Activated CD4-positive, alpha-beta T cell treated with anti-CD3 and anti-CD28 coated beads, Interleukin-2, amount 50 U/mL, for 48 hours (primary cell): Measurements from ENCODE around the gene KRTAP10-7.
"Not testable (repeated sequence)": the region's sequence is repeated elsewhere in the genome, so short reads cannot be mapped to it uniquely, and the experiment has no call there.

Experiments used
- DNase-seq, 2 experiments: peaks; one replicate each; pipeline ENCODE4 v3.0.0-alpha.2; 2020

KRTAP10-7 gene

DNA sequence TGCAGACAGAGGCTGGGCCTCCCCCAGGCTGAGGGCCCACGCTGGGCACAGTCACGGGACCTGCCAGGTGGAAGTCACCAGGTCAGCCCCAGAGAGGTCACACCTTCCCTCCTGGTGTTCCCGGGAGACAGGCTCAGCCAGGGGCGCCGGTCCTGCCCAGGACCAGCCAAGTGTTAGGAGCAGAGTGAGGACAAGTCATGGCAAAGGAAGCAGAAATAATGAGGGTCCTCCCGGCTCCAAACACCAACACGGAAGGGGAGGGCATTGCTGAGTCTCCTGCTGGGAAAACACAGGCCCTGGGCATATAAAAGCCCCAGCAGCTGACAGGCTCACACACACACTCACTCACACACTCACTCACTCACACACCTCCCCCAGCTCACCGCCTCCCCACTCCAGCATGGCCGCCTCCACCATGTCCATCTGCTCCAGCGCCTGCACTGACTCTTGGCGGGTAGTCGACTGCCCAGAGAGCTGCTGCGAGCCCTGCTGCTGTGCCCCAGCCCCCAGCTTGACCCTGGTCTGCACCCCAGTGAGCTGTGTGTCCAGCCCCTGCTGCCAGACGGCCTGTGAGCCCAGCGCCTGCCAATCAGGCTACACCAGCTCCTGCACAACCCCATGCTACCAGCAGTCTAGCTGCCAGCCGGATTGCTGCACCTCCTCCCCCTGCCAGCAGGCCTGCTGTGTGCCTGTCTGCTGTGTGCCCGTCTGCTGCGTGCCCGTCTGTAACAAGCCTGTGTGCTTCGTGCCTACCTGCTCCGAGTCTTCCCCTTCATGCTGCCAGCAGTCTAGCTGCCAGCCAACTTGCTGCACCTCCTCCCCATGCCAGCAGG is 36.8 kb downstream of the KRTAP10-7 start, which contains the start of gene KRTAP10-10:
Gene KRTAP10-10 (plus strand): TSS at position 339 of the 833 bp plus-strand sequence. CDS start 62 bp downstream, at position 401.
- DNase-seq, result no peak

- not testable (repeated sequence) for DNase-seq
Measured at GRCh38 chr21:44637851-44638348, 37.5 kb downstream of the KRTAP10-7 start.

DNA sequence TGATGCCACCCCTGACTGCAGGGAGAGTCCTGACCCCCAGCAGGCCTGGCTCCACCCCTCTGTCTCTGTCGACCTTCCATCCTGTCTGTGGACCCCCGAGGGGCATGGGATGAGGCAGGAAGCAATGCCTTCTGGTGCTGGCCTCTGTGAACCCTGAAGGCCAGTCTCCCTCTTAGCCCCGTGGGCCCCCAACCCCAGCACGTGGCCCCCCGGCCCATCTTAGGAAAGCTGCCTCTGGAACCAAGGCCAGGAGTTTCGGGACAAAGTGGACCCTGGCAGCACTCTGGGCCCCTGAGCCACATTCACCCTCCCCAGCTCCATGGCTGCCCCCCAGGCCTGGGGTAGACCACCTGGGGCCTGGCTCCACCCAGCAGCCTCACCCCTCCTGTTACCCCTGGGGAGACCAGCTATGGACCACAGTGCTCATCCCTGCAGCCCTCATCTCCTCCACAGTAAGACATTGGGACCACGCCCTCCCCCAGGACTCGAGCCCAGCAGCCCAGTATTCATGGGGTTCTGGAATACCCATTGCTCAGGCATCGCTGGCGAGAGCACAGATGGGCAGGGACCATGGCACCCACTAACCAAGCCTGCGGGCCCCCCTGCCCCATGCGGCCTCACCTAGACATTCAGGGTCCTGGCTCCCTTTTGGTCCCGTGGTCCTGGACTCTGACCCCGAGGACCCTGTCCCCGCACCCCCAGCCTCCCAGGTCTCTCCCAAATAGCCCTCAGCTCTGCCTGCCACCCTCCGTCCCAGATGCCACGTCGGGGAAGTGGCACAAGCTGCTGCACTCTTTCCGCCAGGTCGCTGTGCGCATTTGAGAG is 38.3 kb downstream of the KRTAP10-7 start:
- DNase-seq, result not testable (repeated sequence)

- no peak for DNase-seq
Measured at GRCh38 chr21:44639331-44639655, 38.9 kb downstream of the KRTAP10-7 start.

DNA sequence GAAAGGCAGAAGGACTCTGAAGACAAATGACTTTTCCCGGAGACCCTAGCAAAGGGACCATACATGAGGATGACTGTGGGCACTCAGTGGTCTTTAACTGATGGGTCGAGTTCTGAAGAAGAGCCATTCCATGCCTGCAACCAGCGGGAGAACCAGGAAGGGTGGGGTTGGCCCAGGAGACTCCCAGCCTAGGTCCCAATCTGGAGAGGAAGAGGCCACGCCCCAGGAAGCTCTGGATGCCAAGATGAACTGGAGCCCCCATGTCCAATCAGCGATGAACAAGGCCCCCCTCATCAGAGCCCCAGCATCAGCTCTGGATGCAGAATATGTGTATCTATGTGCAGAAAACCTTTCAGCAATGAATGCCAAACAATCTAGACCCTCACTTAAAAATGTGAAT is 40.4 kb downstream of the KRTAP10-7 start:
- DNase-seq, result no peak

DNA sequence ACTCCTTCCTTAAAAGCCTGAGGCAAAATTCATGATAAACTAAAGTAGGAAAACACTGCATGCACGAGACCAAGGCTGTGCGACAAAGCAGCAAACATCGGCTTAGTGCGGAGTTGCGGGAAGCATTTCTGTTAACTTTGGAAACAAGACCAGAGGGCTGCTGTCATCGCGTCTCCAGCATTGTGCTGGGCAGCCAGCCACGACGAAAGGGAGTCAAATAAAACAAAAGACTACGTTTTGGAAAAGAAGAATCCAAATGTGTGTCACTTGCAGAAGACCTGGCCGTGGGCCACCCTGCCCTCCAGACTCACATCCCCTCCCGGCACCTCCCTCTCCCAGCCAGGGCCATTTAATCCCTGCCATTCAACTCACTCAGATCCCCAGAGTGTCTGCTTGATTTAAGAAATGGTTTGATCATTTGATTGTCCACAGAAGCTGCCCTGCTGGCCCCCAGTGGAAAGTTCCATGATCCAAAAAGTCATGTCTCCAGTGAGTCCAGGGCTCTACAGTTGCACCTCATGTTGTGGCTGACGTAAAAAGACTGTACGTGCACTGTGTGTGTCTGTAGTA is 43.4 kb downstream of the KRTAP10-7 start:
- no peak for DNase-seq

- DNase-seq, result no peak
Measured at GRCh38 chr21:44644878-44645277, 44.5 kb downstream of the KRTAP10-7 start.

GRCh38 chr21:44646366-44647221 is 46.2 kb downstream of the KRTAP10-7 start, which contains the start of gene KRTAP10-11:
Gene KRTAP10-11 (plus strand): TSS chr21:44646414. CDS start chr21:44646459, 45 bp downstream.
- not testable (repeated sequence) for DNase-seq

DNA sequence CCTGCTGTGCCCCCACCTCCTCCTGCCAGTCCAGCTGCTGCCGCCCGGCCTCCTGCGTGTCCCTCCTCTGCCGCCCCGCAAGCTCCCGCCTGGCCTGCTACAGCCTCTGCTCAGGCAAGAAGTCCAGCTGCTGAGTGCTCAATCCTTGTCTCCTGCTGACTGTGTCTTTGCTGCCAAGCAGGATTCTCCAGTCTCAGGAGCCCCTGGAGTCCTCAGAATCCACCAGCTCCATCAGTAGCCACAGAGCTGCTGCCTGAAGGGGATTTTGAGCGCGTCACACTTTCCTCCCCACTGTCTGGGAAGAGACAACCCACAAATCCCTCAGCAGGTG is 46.8 kb downstream of the KRTAP10-7 start:
- no peak for DNase-seq

- DNase-seq, result no peak
Measured at GRCh38 chr21:44648557-44649311, 48.3 kb downstream of the KRTAP10-7 start.

DNA sequence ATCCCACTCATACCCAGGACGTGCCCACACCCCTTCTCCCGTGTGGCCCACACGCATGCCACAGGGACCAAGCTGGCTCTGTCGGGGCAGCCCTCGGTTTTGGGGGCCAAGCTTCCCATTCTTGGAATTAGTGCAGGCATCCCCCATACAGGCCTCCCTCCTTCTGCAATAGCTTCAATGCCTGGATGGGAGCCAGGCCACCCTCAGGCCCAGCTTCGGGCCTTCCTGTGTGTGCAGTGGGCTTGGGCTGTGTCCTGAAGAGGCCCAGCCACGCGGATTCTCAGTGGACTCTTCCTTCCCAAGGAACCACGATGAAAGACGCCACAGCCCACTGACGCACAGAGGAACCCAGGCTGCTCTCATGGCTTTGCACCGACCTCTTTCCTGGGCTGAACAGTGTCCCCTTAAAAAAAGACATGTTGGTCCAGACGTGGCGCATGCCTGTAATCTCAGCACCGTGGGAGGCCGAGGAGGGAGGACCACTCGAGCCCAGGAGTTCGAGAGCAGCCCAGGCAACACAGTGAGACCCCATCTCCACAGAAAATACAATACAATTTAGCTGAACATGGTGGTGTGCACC is 49.2 kb downstream of the KRTAP10-7 start:
- no peak for DNase-seq

GRCh38 chr21:44650265-44650972 is 50.0 kb downstream of the KRTAP10-7 start:
- no peak for DNase-seq

DNA sequence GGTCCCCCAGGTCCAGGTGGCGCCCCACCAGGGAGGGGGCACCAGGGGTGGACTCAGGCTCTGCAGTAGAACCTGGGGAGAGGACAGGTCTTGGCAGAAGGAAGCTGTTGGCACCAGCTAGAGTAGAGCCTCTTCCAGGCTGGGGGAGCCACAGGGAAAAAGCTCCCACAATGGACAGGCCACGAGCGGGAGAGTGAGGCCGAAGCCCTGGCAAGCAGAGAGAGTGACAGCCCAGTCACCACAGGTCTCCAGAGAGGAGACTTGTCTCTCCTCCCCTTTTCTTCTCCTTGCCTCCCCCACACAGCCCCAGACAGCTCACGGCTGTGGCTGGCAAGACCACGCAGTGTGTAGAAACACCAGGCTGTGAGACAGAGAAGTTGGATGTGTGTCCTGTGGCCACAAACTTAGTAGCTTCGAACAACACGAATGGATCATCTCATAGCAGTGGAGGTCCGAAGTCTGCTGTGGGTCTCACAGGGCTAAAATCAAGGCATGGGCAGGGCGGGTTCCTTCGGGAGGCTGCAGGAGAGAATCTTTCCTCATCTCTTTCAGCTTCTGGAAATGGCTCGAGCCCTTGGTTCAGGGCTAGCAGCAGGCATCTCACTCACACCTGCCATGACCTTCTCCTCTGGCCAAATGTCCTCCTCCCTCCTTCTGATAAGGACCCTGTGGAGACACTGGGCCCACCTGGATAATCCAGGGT is 50.7 kb downstream of the KRTAP10-7 start:
- DNase-seq, result no peak
